Fibroblast of skin of left quadriceps (primary cell): ENCODE results near the gene CCL21.

Source experiments
- DNase-seq, 2 experiments: peaks; one replicate each; pipeline ENCODE4 v3.0.0-alpha.2; 2013; ENCODE audit warnings: low read depth in 2 of 2

Gene CCL21

GRCh38 chr9:34707130-34707529 lies 2.8 kb downstream of the CCL21 start:
- no peak for DNase-seq

GRCh38 chr9:34701769-34702736 lies 7.9 kb downstream of the CCL21 start:
- DNase-seq = peak; percentile 51 to 53

GRCh38 chr9:34701023-34701768 lies 8.7 kb downstream of the CCL21 start:
- peak; percentile 10 to 12 for DNase-seq

- no peak for DNase-seq
These were observed 15.1 kb downstream of the CCL21 start for GRCh38 chr9:34694811-34695210.

- no peak for DNase-seq
These were observed 16.4 kb downstream of the CCL21 start for GRCh38 chr9:34693560-34693959.

GRCh38 chr9:34691936-34692315 lies 18.0 kb downstream of the CCL21 start:
- no peak for DNase-seq

GRCh38 chr9:34690983-34691935 lies 18.7 kb downstream of the CCL21 start, which contains the start of gene CCL19:
TSS of gene CCL19 (minus strand) at chr9:34691276. CDS start at chr9:34691139, 137 bp downstream.
- no peak for DNase-seq

GRCh38 chr9:34689512-34689911 lies 20.4 kb downstream of the CCL21 start:
- DNase-seq = no peak

GRCh38 chr9:34689116-34689470 lies 20.8 kb downstream of the CCL21 start:
- no peak for DNase-seq

GRCh38 chr9:34688329-34689115 lies 21.4 kb downstream of the CCL21 start:
- DNase-seq = no peak

GRCh38 chr9:34687276-34688030 lies 22.5 kb downstream of the CCL21 start:
- DNase-seq = no peak

- DNase-seq = no peak
These were observed 23.2 kb downstream of the CCL21 start for GRCh38 chr9:34686732-34687131.

GRCh38 chr9:34686231-34686630 lies 23.7 kb downstream of the CCL21 start:
- no peak for DNase-seq

- no peak for DNase-seq
These were observed 24.3 kb downstream of the CCL21 start for GRCh38 chr9:34685591-34685990.

- DNase-seq = no peak
These were observed 25.1 kb downstream of the CCL21 start for GRCh38 chr9:34684816-34685215.

GRCh38 chr9:34684145-34684544 lies 25.8 kb downstream of the CCL21 start:
- no peak for DNase-seq

GRCh38 chr9:34675869-34676268 lies 34.1 kb downstream of the CCL21 start:
- DNase-seq = no peak

- DNase-seq = peak in 1 of 2 experiments; percentile 37
These were observed 34.8 kb downstream of the CCL21 start for GRCh38 chr9:34675048-34675714.

GRCh38 chr9:34674440-34674839 lies 35.5 kb downstream of the CCL21 start:
- no peak for DNase-seq

- no peak for DNase-seq
These were observed 38.6 kb downstream of the CCL21 start for GRCh38 chr9:34671307-34671706.
